HG02588 (cell line): ENCODE data around the gene PARP8.

Experiments used
- ATAC-seq: cut with Tn5 transposase; IDR thresholded peaks from one replicate; pipeline ENCODE4 v1.9.1; 2021; ENCODE audit warnings: mild to moderate bottlenecking, moderate library complexity; ENCODE audit not compliant: unreplicated experiment

Gene PARP8

GRCh38 chr5:50726475-50727148, 60.2 kb downstream of the PARP8 start:
- ATAC-seq, result no peak

- peak; percentile 50 for ATAC-seq
These were observed 60.7 kb downstream of the PARP8 start for GRCh38 chr5:50727149-50727496.

GRCh38 chr5:50727845-50728244, 61.4 kb downstream of the PARP8 start:
- no peak for ATAC-seq

DNA sequence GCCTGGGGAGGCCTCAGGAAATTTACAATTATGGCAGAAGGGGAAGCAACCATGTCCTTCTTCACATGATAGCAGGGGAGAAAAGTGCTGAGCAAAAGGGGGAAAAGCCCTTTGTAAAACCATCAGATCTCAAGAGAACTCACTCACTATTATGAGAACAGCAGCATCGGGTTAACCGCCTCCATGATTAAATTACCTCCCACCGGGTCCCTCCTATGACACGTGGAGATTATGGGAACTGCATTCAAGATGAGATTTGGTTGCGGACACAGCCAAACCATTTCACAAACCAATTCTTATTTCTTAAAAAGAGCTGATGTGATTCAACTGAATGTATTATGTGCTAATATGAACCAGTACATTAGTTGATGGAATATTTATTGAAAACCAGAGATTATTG, 63.9 kb downstream of the PARP8 start:
- no peak for ATAC-seq

DNA sequence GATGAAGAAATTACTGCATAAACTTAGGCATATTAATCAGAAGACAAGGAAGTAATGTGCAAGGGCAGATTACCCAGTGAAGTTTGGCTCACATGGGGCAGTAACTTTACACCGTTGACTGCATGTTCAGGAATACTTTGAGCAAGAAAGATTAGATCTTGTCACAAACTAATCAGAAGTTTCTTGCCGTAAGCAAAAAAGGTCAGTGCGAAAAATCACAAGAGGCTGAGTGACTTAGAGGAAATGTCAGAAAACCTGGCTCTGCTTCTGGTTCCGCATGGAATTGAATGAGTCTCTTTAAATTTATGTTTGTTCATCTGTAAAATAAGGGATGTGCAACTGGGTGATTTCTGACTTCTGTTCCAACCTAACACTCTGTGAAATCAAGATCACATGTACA, 64.4 kb downstream of the PARP8 start:
- ATAC-seq, result no peak

DNA sequence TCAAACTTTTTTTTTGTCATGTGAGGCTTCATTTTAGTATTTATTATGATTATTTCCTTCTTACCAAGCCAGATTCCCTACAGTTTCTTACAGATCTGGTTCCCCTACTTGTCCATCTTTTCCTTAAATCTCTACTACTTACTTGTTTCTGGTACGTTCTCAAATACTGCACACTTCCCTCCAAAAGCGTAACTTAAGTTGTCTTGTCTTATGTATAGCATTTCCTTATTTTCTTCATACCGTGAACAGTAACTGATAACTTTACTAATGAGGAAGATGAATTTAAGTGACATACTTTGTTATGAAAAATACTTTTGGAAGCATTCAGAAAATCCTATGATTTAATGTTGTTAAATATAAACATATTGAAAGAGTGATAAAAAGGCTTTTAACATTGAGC, 67.3 kb downstream of the PARP8 start:
- no peak for ATAC-seq

- ATAC-seq, result no peak
These were observed 72.4 kb downstream of the PARP8 start for GRCh38 chr5:50738864-50739263.

- ATAC-seq, result no peak
These were observed 74.4 kb downstream of the PARP8 start for GRCh38 chr5:50740832-50741231.

DNA sequence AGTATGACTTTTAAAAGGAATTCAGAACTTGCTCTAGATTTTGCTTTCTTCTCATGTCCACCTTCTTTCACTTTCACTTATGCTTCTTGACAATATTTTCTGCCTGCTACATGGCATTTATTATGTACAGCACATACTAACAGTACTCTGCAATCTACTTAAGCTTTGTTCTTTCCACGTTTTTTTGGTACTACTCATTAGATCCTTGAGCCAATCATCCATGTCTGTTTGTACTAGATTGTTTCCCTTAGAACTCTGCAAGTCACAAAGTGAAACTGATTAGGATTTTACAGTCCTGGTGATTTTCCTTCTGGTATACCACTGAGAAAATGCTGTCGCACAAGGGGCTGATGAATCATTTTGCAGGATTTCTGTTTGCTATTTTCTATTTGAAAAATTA, 78.3 kb downstream of the PARP8 start:
- ATAC-seq, result peak; percentile 56

GRCh38 chr5:50745221-50745910, 78.9 kb downstream of the PARP8 start:
- no peak for ATAC-seq

GRCh38 chr5:50749181-50749580, 82.7 kb downstream of the PARP8 start:
- ATAC-seq, result no peak

GRCh38 chr5:50749873-50750272, 83.4 kb downstream of the PARP8 start:
- ATAC-seq, result no peak

DNA sequence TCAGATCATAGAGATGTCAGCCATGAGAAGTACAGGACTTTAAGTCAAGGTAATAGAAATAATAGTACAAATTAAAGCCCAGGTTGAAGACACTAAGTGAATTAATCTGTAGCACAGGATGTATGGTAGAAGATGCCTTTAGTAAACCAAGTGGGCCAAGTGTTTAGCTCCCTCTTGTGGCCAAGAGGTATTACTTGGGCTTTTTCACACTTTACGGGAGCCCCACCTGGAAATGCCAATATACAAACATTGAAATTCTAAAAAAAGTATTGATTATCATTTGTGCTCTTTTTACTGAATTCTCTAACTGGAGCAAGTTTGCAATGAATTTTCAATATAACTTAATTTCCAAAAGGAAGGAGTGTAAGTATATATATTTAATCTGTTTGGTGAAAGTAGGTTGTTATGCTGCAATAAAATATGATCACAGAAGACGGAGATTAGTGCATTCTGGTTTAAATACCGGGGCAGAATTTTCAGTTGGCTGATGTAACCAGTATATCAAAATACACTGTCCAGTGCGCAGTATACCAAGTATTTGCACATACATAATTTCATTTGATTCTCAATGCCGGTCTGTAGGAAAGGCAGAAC, 84.7 kb downstream of the PARP8 start:
- peak; percentile 93 for ATAC-seq

DNA sequence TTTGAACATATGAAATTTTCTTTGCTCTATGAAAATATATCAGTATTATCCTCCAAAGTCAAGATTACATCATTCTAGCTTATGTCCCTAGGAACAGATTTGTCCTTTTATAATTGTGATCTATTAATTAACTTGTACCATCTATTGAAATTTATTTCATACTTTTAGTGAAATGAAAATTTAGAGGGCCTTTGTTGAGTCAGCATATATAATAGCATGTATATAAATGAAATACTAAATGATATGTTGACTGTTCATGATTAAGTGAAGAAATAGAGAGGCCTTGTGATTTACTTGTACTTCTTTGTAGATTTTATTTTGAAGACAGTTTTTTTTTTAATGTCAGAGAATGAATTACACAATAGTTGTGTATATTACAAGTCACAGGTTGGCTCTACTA, 86.4 kb downstream of the PARP8 start:
- ATAC-seq, result no peak

GRCh38 chr5:50759526-50760270, 93.3 kb downstream of the PARP8 start:
- no peak for ATAC-seq

DNA sequence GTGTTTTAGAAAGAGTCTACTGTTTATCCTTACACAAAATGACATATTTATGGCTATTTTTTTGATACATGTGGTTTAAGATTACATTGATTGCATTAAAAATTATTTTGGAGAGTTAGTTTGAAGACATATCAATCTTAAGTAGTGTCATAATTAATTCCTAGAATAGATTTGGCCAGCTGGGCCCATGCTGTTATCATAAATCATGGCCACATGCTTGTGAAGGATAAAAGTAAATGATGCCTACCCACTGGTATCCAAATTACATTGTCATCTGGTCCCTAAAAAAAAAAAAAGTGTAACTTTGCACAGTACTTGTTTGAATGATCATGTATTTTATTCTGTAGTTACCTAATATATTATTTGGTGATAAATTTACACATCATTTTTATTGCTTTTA, 96.9 kb downstream of the PARP8 start:
- ATAC-seq, result no peak

DNA sequence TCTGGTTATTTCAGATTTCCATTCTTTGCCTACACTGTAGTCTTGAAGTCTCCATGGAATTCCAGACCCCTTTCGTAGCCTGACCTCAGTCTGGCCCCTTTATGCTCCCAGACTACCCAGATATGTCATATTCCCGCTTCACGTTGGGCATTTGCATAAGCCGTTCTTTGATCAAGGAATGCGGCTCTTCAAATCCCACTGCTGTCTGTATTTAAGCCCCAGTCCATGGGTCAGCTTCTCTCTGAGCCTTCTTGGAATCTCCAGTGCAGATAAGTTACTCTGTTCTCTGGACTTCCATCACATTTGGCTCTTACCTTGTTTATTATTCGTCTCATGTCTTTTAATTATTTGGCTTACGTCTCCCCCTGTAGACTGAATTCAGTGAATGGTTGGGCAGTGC, 97.4 kb downstream of the PARP8 start:
- no peak for ATAC-seq

- ATAC-seq, result no peak
These were observed 99.6 kb downstream of the PARP8 start for GRCh38 chr5:50766042-50766441.

- ATAC-seq, result no peak
These were observed 100.0 kb downstream of the PARP8 start for GRCh38 chr5:50766462-50766861.

- no peak for ATAC-seq
These were observed 100.5 kb downstream of the PARP8 start for GRCh38 chr5:50766967-50767366.

DNA sequence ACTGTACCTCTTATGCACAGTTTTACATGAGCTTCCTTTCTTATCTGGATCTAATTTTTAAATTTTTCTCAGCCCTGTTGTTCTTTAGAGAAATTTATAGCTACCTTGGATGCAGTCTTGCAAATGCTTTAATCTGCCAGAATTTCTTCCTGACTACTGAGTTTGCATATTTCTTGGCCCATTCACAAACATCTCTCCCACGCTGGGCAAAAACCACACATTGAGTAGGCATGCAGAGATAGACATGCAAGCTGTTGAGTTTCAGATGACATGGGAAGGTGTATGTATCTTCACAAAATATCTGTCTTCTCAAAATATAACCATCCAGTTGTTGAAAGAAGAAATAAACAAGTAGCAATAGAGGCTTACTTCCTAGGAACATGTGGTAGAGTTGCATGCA, 101.2 kb downstream of the PARP8 start:
- ATAC-seq, result no peak

GRCh38 chr5:50768634-50769033, 102.2 kb downstream of the PARP8 start:
- no peak for ATAC-seq
